ENCODE data around the gene PRRT1B. TPM values are rescaled to one million over a fixed set of nuclear protein-coding genes. Genes with fewer than 3 reads are reported as not detected.

The PRRT1B gene
- polyA plus RNA-seq, 3 donors = not detected

DNA sequence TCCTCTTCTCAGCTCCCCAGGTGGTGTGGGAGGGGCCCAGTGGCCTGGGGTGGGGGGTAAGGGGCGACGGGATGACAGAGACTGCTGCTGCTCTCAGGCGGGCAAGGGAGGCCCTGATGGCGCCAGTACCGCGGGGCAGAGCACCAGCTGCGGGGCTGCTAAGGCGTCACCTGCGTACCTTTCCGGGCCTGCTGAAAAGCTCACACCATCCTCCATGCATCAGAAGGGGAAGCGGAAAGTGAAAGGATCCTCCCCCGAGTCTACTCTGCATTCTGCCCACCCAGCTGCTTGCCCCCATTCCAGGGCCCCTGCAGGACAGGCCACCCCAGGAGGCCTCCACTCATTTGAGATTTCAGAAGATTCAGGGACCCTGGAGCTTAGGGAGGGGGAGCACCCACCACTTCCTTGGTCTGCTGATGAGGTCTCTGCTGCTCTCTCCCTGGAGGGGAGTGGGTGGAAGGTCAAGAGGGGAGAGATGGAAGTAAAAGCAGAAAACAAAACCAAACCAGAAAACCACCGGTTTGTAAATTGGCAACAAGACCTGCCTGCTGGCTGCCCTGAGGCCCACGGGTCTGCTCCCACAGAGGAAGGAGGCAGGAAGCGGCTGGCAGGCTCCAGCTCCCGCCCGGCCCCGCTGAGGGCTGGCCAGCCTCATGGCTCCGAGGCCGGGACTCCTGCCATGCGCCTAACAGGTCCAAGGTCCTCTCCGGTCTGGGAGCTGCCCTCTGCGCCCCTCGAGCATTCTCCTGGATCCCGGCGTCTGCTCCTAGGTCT lies 33.6 kb downstream of the PRRT1B start:
- Histone ChIP-seq H3K9me3 (replicated peaks in 1 of 2; ENCODE audit: control insufficient read depth in 1 of 2, insufficient read depth in 1 of 2, low read length in 2 of 2) (no peaks in the 10 kb centered on the region), H3K4me3 (replicated peaks in 1 of 3; ENCODE audit: low read depth in 2 of 3, low read length in 3 of 3) (no peak overlapping the region), H3K27me3 (ENCODE audit: control insufficient read depth in 2 of 2, insufficient read depth in 2 of 2, low read length in 2 of 2) (no peaks in the 10 kb centered on the region), H3K27ac (ENCODE audit: low read depth in 1 of 2, low read length in 2 of 2) (peak overlapping the region in 1 of 2 donors; percentile 15), H3K36me3 (replicated peaks in 1 of 2; ENCODE audit: control insufficient read depth in 1 of 2, insufficient read depth in 2 of 2, low read length in 2 of 2) (peaks cover 86 to 97% of the 10 kb centered on the region in 2 donors), H2AFZ (ENCODE audit: insufficient read depth, low read depth, low read length, poor library complexity, severe bottlenecking) (no peak overlapping the region), H3K4me1 (ENCODE audit: control insufficient read depth in 1 of 2, insufficient read depth in 2 of 2, low read length in 2 of 2) (peaks cover 8 to 12% of the 10 kb centered on the region in 2 donors), H3K4me2 (replicated peaks; ENCODE audit: extremely low read depth, low read length, poor library complexity, severe bottlenecking) (no peak overlapping the region), H3K9ac (ENCODE audit: insufficient read depth, low read length, poor library complexity, severe bottlenecking) (no peak overlapping the region), H4K20me1 (ENCODE audit: insufficient read depth, low read length) (peaks cover 46% of the 10 kb centered on the region), H3K79me2 (ENCODE audit: insufficient read depth, low read length) (peaks cover 4% of the 10 kb centered on the region)
- TF ChIP-seq, protein P1, sequence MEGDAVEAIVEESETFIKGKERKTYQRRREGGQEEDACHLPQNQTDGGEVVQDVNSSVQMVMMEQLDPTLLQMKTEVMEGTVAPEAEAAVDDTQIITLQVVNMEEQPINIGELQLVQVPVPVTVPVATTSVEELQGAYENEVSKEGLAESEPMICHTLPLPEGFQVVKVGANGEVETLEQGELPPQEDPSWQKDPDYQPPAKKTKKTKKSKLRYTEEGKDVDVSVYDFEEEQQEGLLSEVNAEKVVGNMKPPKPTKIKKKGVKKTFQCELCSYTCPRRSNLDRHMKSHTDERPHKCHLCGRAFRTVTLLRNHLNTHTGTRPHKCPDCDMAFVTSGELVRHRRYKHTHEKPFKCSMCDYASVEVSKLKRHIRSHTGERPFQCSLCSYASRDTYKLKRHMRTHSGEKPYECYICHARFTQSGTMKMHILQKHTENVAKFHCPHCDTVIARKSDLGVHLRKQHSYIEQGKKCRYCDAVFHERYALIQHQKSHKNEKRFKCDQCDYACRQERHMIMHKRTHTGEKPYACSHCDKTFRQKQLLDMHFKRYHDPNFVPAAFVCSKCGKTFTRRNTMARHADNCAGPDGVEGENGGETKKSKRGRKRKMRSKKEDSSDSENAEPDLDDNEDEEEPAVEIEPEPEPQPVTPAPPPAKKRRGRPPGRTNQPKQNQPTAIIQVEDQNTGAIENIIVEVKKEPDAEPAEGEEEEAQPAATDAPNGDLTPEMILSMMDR (IDR thresholded peaks at IDR 0.05) = no peak
- intact Hi-C loops (cut with micrococcal nuclease) = no loop called here
- H3K4me1 Mint-ChIP-seq = peaks cover 9% of the 10 kb centered on the region
- H3K4me3 Mint-ChIP-seq = no peak overlapping the region
- WGBS (ENCODE audit: insufficient coverage) = 12% methylated on average over 19 of the region's 26 CpGs
- H3K27me3 Mint-ChIP-seq (ENCODE audit: low read depth in 3 of 3) = peaks cover 0 to 3% (median 0%) of the 10 kb centered on the region in 3 donors
- DNase-seq = no peak
- peaks cover 80 to 98% of the 10 kb centered on the region in 2 donors for H3K36me3 Mint-ChIP-seq
- peak overlapping the region in 5 of 7 donors; percentile 7 to 63 (median 35) for H3K27ac Mint-ChIP-seq
- no peaks in the 10 kb centered on the region for H3K9me3 Mint-ChIP-seq

DNA sequence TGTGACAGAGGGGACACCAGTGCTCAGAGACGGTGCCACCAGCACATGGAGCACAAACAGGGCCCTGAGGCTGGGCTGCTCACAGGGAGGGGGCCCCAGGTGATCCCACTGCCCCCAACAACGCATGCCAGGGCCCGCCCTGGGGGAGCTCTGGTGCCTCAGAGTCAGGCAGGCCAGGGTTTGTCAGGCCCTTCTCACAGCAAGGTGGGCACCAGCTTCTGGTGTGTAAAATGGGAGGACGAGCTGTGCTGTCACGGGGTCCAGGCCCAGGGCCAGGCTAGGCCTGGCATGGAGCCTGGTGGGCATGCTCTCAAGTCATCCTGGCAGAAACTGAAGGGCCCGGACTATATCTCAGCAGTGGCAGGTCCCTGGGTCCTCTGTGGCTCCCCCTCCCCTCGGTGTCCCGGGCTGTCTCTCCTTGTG lies 34.5 kb downstream of the PRRT1B start:
- H3K27ac ChIP-seq (ENCODE audit: low read depth in 1 of 2, low read length in 2 of 2) = no peak overlapping the region
- 98% methylated on average over 8 of the region's 8 CpGs for WGBS (ENCODE audit: insufficient coverage)
- H3K36me3 Mint-ChIP-seq = peaks cover 81 to 98% of the 10 kb centered on the region in 2 donors

More for the DNA sequence above, 34.5 kb downstream of the PRRT1B start:
- no peak overlapping the region for H3K4me2 ChIP-seq (replicated peaks; ENCODE audit: extremely low read depth, low read length, poor library complexity, severe bottlenecking)
- no peak overlapping the region for H2AFZ ChIP-seq (ENCODE audit: insufficient read depth, low read depth, low read length, poor library complexity, severe bottlenecking)
- peaks cover 89 to 100% of the 10 kb centered on the region in 2 donors for H3K36me3 ChIP-seq (replicated peaks in 1 of 2; ENCODE audit: control insufficient read depth in 1 of 2, insufficient read depth in 2 of 2, low read length in 2 of 2)
- no peak for DNase-seq
- H3K4me1 ChIP-seq (ENCODE audit: control insufficient read depth in 1 of 2, insufficient read depth in 2 of 2, low read length in 2 of 2) = peaks cover 17 to 21% of the 10 kb centered on the region in 2 donors
- no peak overlapping the region for H3K4me3 ChIP-seq (replicated peaks in 1 of 3; ENCODE audit: low read depth in 2 of 3, low read length in 3 of 3)
- H3K79me2 ChIP-seq (ENCODE audit: insufficient read depth, low read length) = peaks cover 4% of the 10 kb centered on the region
- no peaks in the 10 kb centered on the region for H3K27me3 ChIP-seq (ENCODE audit: control insufficient read depth in 2 of 2, insufficient read depth in 2 of 2, low read length in 2 of 2)
- H3K27me3 Mint-ChIP-seq (ENCODE audit: low read depth in 3 of 3) = no peaks in the 10 kb centered on the region
- H3K4me3 Mint-ChIP-seq = no peak overlapping the region
- intact Hi-C loops (cut with micrococcal nuclease) = no loop called here
- no peaks in the 10 kb centered on the region for H3K9me3 Mint-ChIP-seq
- H3K27ac Mint-ChIP-seq = no peak overlapping the region
- TF ChIP-seq, protein P1 (IDR thresholded peaks at IDR 0.05) = no peak
- peaks cover 55% of the 10 kb centered on the region for H4K20me1 ChIP-seq (ENCODE audit: insufficient read depth, low read length)
- peaks cover 14% of the 10 kb centered on the region for H3K4me1 Mint-ChIP-seq
- H3K9me3 ChIP-seq (replicated peaks in 1 of 2; ENCODE audit: control insufficient read depth in 1 of 2, insufficient read depth in 1 of 2, low read length in 2 of 2) = no peaks in the 10 kb centered on the region
- no peak overlapping the region for H3K9ac ChIP-seq (ENCODE audit: insufficient read depth, low read length, poor library complexity, severe bottlenecking)
